ENCODE data around the gene RBM23.

Gene RBM23

GRCh38 chr14:22845821-22846625 is 72.9 kb downstream of the RBM23 start:
- H3K23ac ChIP-seq (ENCODE audit: low read depth, low read length, poor library complexity), result no peak overlapping the region
- no peak for DNase-seq (ENCODE audit: low spot score)
- H4K8ac ChIP-seq (ENCODE audit: low read depth, low read length), result no peak overlapping the region
- peaks cover 15% of the 10 kb centered on the region in 2 donors for H3K4me1 ChIP-seq (ENCODE audit: control insufficient read depth in 2 of 2, insufficient read depth in 1 of 2, low read depth in 1 of 2, low read length in 2 of 2)
- no peak overlapping the region for H3K9ac ChIP-seq (ENCODE audit: low read depth, low read length, poor library complexity)
- peak overlapping the region; percentile 30 for H2AK5ac ChIP-seq (ENCODE audit: low read depth, low read length)
- no peaks in the 10 kb centered on the region for H3K9me3 ChIP-seq (replicated peaks in 1 of 2; ENCODE audit: control insufficient read depth in 2 of 2, insufficient read depth in 1 of 2, low read depth in 1 of 2, low read length in 2 of 2)
- H3K4me2 ChIP-seq (ENCODE audit: insufficient read depth, low read length, poor library complexity, severe bottlenecking), result no peak overlapping the region
- H3K18ac ChIP-seq (ENCODE audit: low read length), result no peak overlapping the region
- no peak overlapping the region for H4K91ac ChIP-seq (ENCODE audit: low read depth, low read length, poor library complexity)
- H2AFZ ChIP-seq (ENCODE audit: low read length), result no peak overlapping the region
- no peak overlapping the region for H3K14ac ChIP-seq (ENCODE audit: low read length)
- H2BK120ac ChIP-seq (ENCODE audit: low read depth, low read length), result no peak overlapping the region
- H2BK15ac ChIP-seq (ENCODE audit: low read length), result no peak overlapping the region
- no peak overlapping the region for H2BK12ac ChIP-seq (ENCODE audit: low read length)
- no peak overlapping the region for H3K4me3 ChIP-seq (ENCODE audit: low read length in 2 of 2)
- H3K36me3 ChIP-seq (replicated peaks in 1 of 2; ENCODE audit: control insufficient read depth in 2 of 2, insufficient read depth in 2 of 2, low read length in 2 of 2), result peaks cover 0 to 4% of the 10 kb centered on the region in 2 donors
- H3K27ac ChIP-seq (replicated peaks; ENCODE audit: low read length), result no peak overlapping the region
- peak overlapping the region; percentile 79 for H3K4ac ChIP-seq (ENCODE audit: low read length)
- peaks cover 2% of the 10 kb centered on the region for H3K79me1 ChIP-seq (ENCODE audit: low read depth, low read length)
- H3K27me3 ChIP-seq (ENCODE audit: control insufficient read depth in 3 of 3, insufficient read depth in 3 of 3, low read depth in 1 of 3, low read length in 3 of 3), result no peaks in the 10 kb centered on the region
- WGBS, 2 donors (ENCODE audit: extremely low coverage in 2 of 2, insufficient read length in 2 of 2, insufficient replicate concordance in 1 of 2), result no CpG with 5 or more reads among the region's 26 CpGs
- no peak overlapping the region for H2BK5ac ChIP-seq (ENCODE audit: low read length)

- Histone ChIP-seq H3K36me3 (replicated peaks in 1 of 2; ENCODE audit: control insufficient read depth in 2 of 2, insufficient read depth in 2 of 2, low read length in 2 of 2) (peaks cover 0 to 4% of the 10 kb centered on the region in 2 donors), H2AFZ (ENCODE audit: low read length) (no peak overlapping the region), H2BK15ac (ENCODE audit: low read length) (no peak overlapping the region), H3K4me2 (ENCODE audit: insufficient read depth, low read length, poor library complexity, severe bottlenecking) (no peak overlapping the region), H3K27me3 (ENCODE audit: control insufficient read depth in 3 of 3, insufficient read depth in 3 of 3, low read depth in 1 of 3, low read length in 3 of 3) (no peaks in the 10 kb centered on the region), H3K23ac (ENCODE audit: low read depth, low read length, poor library complexity) (no peak overlapping the region), H3K9ac (ENCODE audit: low read depth, low read length, poor library complexity) (no peak overlapping the region), H3K27ac (replicated peaks; ENCODE audit: low read length) (no peak overlapping the region), H3K4ac (ENCODE audit: low read length) (no peak overlapping the region), H2BK120ac (ENCODE audit: low read depth, low read length) (no peak overlapping the region), H3K79me1 (ENCODE audit: low read depth, low read length) (peaks cover 2% of the 10 kb centered on the region), H4K8ac (ENCODE audit: low read depth, low read length) (no peak overlapping the region), H2BK5ac (ENCODE audit: low read length) (no peak overlapping the region), H3K14ac (ENCODE audit: low read length) (no peak overlapping the region), H3K4me3 (ENCODE audit: low read length in 2 of 2) (no peak overlapping the region), H2BK12ac (ENCODE audit: low read length) (no peak overlapping the region), H2AK5ac (ENCODE audit: low read depth, low read length) (no peak overlapping the region), H4K91ac (ENCODE audit: low read depth, low read length, poor library complexity) (no peak overlapping the region), H3K9me3 (replicated peaks in 1 of 2; ENCODE audit: control insufficient read depth in 2 of 2, insufficient read depth in 1 of 2, low read depth in 1 of 2, low read length in 2 of 2) (no peaks in the 10 kb centered on the region), H3K4me1 (ENCODE audit: control insufficient read depth in 2 of 2, insufficient read depth in 1 of 2, low read depth in 1 of 2, low read length in 2 of 2) (peaks cover 15% of the 10 kb centered on the region in 2 donors), H3K18ac (ENCODE audit: low read length) (no peak overlapping the region)
- no CpG with 5 or more reads among the region's 9 CpGs for WGBS, 2 donors (ENCODE audit: extremely low coverage in 2 of 2, insufficient read length in 2 of 2, insufficient replicate concordance in 1 of 2)
- DNase-seq (ENCODE audit: low spot score), result no peak
These were observed 73.9 kb downstream of the RBM23 start for GRCh38 chr14:22845103-22845394.

- peaks cover 0 to 4% of the 10 kb centered on the region in 2 donors for H3K36me3 ChIP-seq (replicated peaks in 1 of 2; ENCODE audit: control insufficient read depth in 2 of 2, insufficient read depth in 2 of 2, low read length in 2 of 2)
- WGBS, 2 donors (ENCODE audit: extremely low coverage in 2 of 2, insufficient read length in 2 of 2, insufficient replicate concordance in 1 of 2), result no CpG with 5 or more reads among the region's 22 CpGs
- H4K91ac ChIP-seq (ENCODE audit: low read depth, low read length, poor library complexity), result no peak overlapping the region
- H2BK15ac ChIP-seq (ENCODE audit: low read length), result no peak overlapping the region
- H3K4ac ChIP-seq (ENCODE audit: low read length), result no peak overlapping the region
- no peak overlapping the region for H3K4me3 ChIP-seq (ENCODE audit: low read length in 2 of 2)
- H2BK5ac ChIP-seq (ENCODE audit: low read length), result no peak overlapping the region
- H4K8ac ChIP-seq (ENCODE audit: low read depth, low read length), result no peak overlapping the region
- H3K79me1 ChIP-seq (ENCODE audit: low read depth, low read length), result peaks cover 2% of the 10 kb centered on the region
- no peak overlapping the region for H2BK12ac ChIP-seq (ENCODE audit: low read length)
- no peaks in the 10 kb centered on the region for H3K9me3 ChIP-seq (replicated peaks in 1 of 2; ENCODE audit: control insufficient read depth in 2 of 2, insufficient read depth in 1 of 2, low read depth in 1 of 2, low read length in 2 of 2)
- no peak overlapping the region for H3K4me2 ChIP-seq (ENCODE audit: insufficient read depth, low read length, poor library complexity, severe bottlenecking)
- H3K18ac ChIP-seq (ENCODE audit: low read length), result no peak overlapping the region
- no peak overlapping the region for H2AFZ ChIP-seq (ENCODE audit: low read length)
- H3K4me1 ChIP-seq (ENCODE audit: control insufficient read depth in 2 of 2, insufficient read depth in 1 of 2, low read depth in 1 of 2, low read length in 2 of 2), result peaks cover 15% of the 10 kb centered on the region in 2 donors
- H3K27me3 ChIP-seq (ENCODE audit: control insufficient read depth in 3 of 3, insufficient read depth in 3 of 3, low read depth in 1 of 3, low read length in 3 of 3), result no peaks in the 10 kb centered on the region
- H3K23ac ChIP-seq (ENCODE audit: low read depth, low read length, poor library complexity), result no peak overlapping the region
- H2AK5ac ChIP-seq (ENCODE audit: low read depth, low read length), result peak overlapping the region; percentile 21
- no peak for DNase-seq (ENCODE audit: low spot score)
- H2BK120ac ChIP-seq (ENCODE audit: low read depth, low read length), result no peak overlapping the region
- H3K9ac ChIP-seq (ENCODE audit: low read depth, low read length, poor library complexity), result no peak overlapping the region
- H3K27ac ChIP-seq (replicated peaks; ENCODE audit: low read length), result no peak overlapping the region
- H3K14ac ChIP-seq (ENCODE audit: low read length), result no peak overlapping the region
These were observed 74.5 kb downstream of the RBM23 start for GRCh38 chr14:22844221-22845102.
